HG02623 (cell line): Measurements from ENCODE around the gene MBTPS1.

Experiments used
- ATAC-seq: cut with Tn5 transposase; IDR thresholded peaks from one replicate; pipeline ENCODE4 v1.9.1; 2021; ENCODE audit warnings: moderate library complexity; ENCODE audit not compliant: unreplicated experiment

Gene MBTPS1

GRCh38 chr16:84080378-84080777 is 36.4 kb downstream of the MBTPS1 start:
- ATAC-seq = no peak

GRCh38 chr16:84079664-84080063 is 37.1 kb downstream of the MBTPS1 start:
- ATAC-seq = no peak

- ATAC-seq = no peak
Measured at GRCh38 chr16:84075376-84075775, 41.4 kb downstream of the MBTPS1 start.

GRCh38 chr16:84074721-84075120 is 42.0 kb downstream of the MBTPS1 start:
- no peak for ATAC-seq

- no peak for ATAC-seq
Measured at GRCh38 chr16:84072014-84072413, 44.7 kb downstream of the MBTPS1 start.

GRCh38 chr16:84071121-84071520 is 45.6 kb downstream of the MBTPS1 start:
- ATAC-seq = no peak

- no peak for ATAC-seq
Measured at GRCh38 chr16:84069540-84069939, 47.2 kb downstream of the MBTPS1 start.

- ATAC-seq = no peak
Measured at GRCh38 chr16:84068783-84069462, 47.8 kb downstream of the MBTPS1 start.

- ATAC-seq = no peak
Measured at GRCh38 chr16:84068041-84068440, 48.7 kb downstream of the MBTPS1 start.

GRCh38 chr16:84067640-84068039 is 49.1 kb downstream of the MBTPS1 start:
- ATAC-seq = no peak

- no peak for ATAC-seq
Measured at GRCh38 chr16:84065536-84066132, 51.1 kb downstream of the MBTPS1 start.

GRCh38 chr16:84063980-84064379 is 52.8 kb downstream of the MBTPS1 start:
- ATAC-seq = no peak

GRCh38 chr16:84062734-84063640 is 53.8 kb downstream of the MBTPS1 start:
- no peak for ATAC-seq

GRCh38 chr16:84061236-84061819 is 55.4 kb downstream of the MBTPS1 start:
- no peak for ATAC-seq

GRCh38 chr16:84059946-84060901 is 56.5 kb downstream of the MBTPS1 start:
- ATAC-seq = no peak

- no peak for ATAC-seq
Measured at GRCh38 chr16:84059111-84059510, 57.6 kb downstream of the MBTPS1 start.

GRCh38 chr16:84058664-84059063 is 58.1 kb downstream of the MBTPS1 start:
- ATAC-seq = no peak

GRCh38 chr16:84058211-84058610 is 58.5 kb downstream of the MBTPS1 start:
- ATAC-seq = no peak

- no peak for ATAC-seq
Measured at GRCh38 chr16:84056933-84057332, 59.8 kb downstream of the MBTPS1 start.
